ENCODE data around the gene ATP2B2.

The ATP2B2 gene

GRCh38 chr3:10350324-10350985 is 154.9 kb downstream of the ATP2B2 start:
- no peaks in the 10 kb centered on the region for H3K9me3 ChIP-seq (ENCODE audit: control insufficient read depth, low read length)
- no peaks in the 10 kb centered on the region for H3K27me3 ChIP-seq (replicated peaks; ENCODE audit: control insufficient read depth, insufficient read depth, low read length, poor library complexity, severe bottlenecking)
- H3K4me3 ChIP-seq (ENCODE audit: insufficient read depth, low read depth, low read length, poor library complexity, severe bottlenecking), result no peak overlapping the region
- no peaks in the 10 kb centered on the region for H3K36me3 ChIP-seq (ENCODE audit: control insufficient read depth, insufficient read depth, low read length)
- no peak for DNase-seq
- H3K4me1 ChIP-seq (ENCODE audit: control insufficient read depth, insufficient read depth, low read length, poor library complexity, severe bottlenecking), result no peaks in the 10 kb centered on the region
- H3K27ac ChIP-seq (ENCODE audit: insufficient read depth, low read length, poor library complexity, severe bottlenecking), result no peak overlapping the region

- Histone ChIP-seq H3K9me3 (ENCODE audit: control insufficient read depth, low read length) (no peaks in the 10 kb centered on the region), H3K27ac (ENCODE audit: insufficient read depth, low read length, poor library complexity, severe bottlenecking) (no peak overlapping the region), H3K4me3 (ENCODE audit: insufficient read depth, low read depth, low read length, poor library complexity, severe bottlenecking) (no peak overlapping the region), H3K27me3 (replicated peaks; ENCODE audit: control insufficient read depth, insufficient read depth, low read length, poor library complexity, severe bottlenecking) (no peaks in the 10 kb centered on the region), H3K36me3 (ENCODE audit: control insufficient read depth, insufficient read depth, low read length) (no peaks in the 10 kb centered on the region), H3K4me1 (ENCODE audit: control insufficient read depth, insufficient read depth, low read length, poor library complexity, severe bottlenecking) (no peaks in the 10 kb centered on the region)
- no peak for DNase-seq
Measured at GRCh38 chr3:10349801-10350200, 155.6 kb downstream of the ATP2B2 start.

- H3K9me3 ChIP-seq (ENCODE audit: control insufficient read depth, low read length), result no peaks in the 10 kb centered on the region
- H3K36me3 ChIP-seq (ENCODE audit: control insufficient read depth, insufficient read depth, low read length), result no peaks in the 10 kb centered on the region
- no peak overlapping the region for H3K4me3 ChIP-seq (ENCODE audit: insufficient read depth, low read depth, low read length, poor library complexity, severe bottlenecking)
- no peak for DNase-seq
- no peaks in the 10 kb centered on the region for H3K27me3 ChIP-seq (replicated peaks; ENCODE audit: control insufficient read depth, insufficient read depth, low read length, poor library complexity, severe bottlenecking)
- no peaks in the 10 kb centered on the region for H3K4me1 ChIP-seq (ENCODE audit: control insufficient read depth, insufficient read depth, low read length, poor library complexity, severe bottlenecking)
- H3K27ac ChIP-seq (ENCODE audit: insufficient read depth, low read length, poor library complexity, severe bottlenecking), result no peak overlapping the region
Measured at GRCh38 chr3:10348404-10348721, 157.0 kb downstream of the ATP2B2 start.

GRCh38 chr3:10347648-10348403 is 157.6 kb downstream of the ATP2B2 start:
- no peak for DNase-seq
- H3K27me3 ChIP-seq (replicated peaks; ENCODE audit: control insufficient read depth, insufficient read depth, low read length, poor library complexity, severe bottlenecking), result no peaks in the 10 kb centered on the region

GRCh38 chr3:10345911-10346310 is 159.5 kb downstream of the ATP2B2 start:
- no peaks in the 10 kb centered on the region for H3K4me1 ChIP-seq (ENCODE audit: control insufficient read depth, insufficient read depth, low read length, poor library complexity, severe bottlenecking)
- no peaks in the 10 kb centered on the region for H3K36me3 ChIP-seq (ENCODE audit: control insufficient read depth, insufficient read depth, low read length)
- H3K27me3 ChIP-seq (replicated peaks; ENCODE audit: control insufficient read depth, insufficient read depth, low read length, poor library complexity, severe bottlenecking), result no peaks in the 10 kb centered on the region
- H3K9me3 ChIP-seq (ENCODE audit: control insufficient read depth, low read length), result no peaks in the 10 kb centered on the region
- DNase-seq, result no peak
- H3K27ac ChIP-seq (ENCODE audit: insufficient read depth, low read length, poor library complexity, severe bottlenecking), result no peak overlapping the region
- no peak overlapping the region for H3K4me3 ChIP-seq (ENCODE audit: insufficient read depth, low read depth, low read length, poor library complexity, severe bottlenecking)

More at GRCh38 chr3:10347648-10348403, 157.6 kb downstream of the ATP2B2 start:
- Histone ChIP-seq H3K4me1 (ENCODE audit: control insufficient read depth, insufficient read depth, low read length, poor library complexity, severe bottlenecking) (no peaks in the 10 kb centered on the region), H3K9me3 (ENCODE audit: control insufficient read depth, low read length) (no peaks in the 10 kb centered on the region), H3K36me3 (ENCODE audit: control insufficient read depth, insufficient read depth, low read length) (no peaks in the 10 kb centered on the region), H3K4me3 (ENCODE audit: insufficient read depth, low read depth, low read length, poor library complexity, severe bottlenecking) (no peak overlapping the region), H3K27ac (ENCODE audit: insufficient read depth, low read length, poor library complexity, severe bottlenecking) (no peak overlapping the region)

- DNase-seq, result no peak
- Histone ChIP-seq H3K36me3 (ENCODE audit: control insufficient read depth, insufficient read depth, low read length) (no peaks in the 10 kb centered on the region), H3K9me3 (ENCODE audit: control insufficient read depth, low read length) (no peaks in the 10 kb centered on the region), H3K27ac (ENCODE audit: insufficient read depth, low read length, poor library complexity, severe bottlenecking) (no peak overlapping the region), H3K4me3 (ENCODE audit: insufficient read depth, low read depth, low read length, poor library complexity, severe bottlenecking) (no peak overlapping the region), H3K27me3 (replicated peaks; ENCODE audit: control insufficient read depth, insufficient read depth, low read length, poor library complexity, severe bottlenecking) (no peaks in the 10 kb centered on the region), H3K4me1 (ENCODE audit: control insufficient read depth, insufficient read depth, low read length, poor library complexity, severe bottlenecking) (no peaks in the 10 kb centered on the region)
Measured at GRCh38 chr3:10344944-10345575, 160.3 kb downstream of the ATP2B2 start.

- Histone ChIP-seq H3K27me3 (replicated peaks; ENCODE audit: control insufficient read depth, insufficient read depth, low read length, poor library complexity, severe bottlenecking) (no peaks in the 10 kb centered on the region), H3K4me3 (ENCODE audit: insufficient read depth, low read depth, low read length, poor library complexity, severe bottlenecking) (no peak overlapping the region), H3K27ac (ENCODE audit: insufficient read depth, low read length, poor library complexity, severe bottlenecking) (no peak overlapping the region), H3K36me3 (ENCODE audit: control insufficient read depth, insufficient read depth, low read length) (no peaks in the 10 kb centered on the region), H3K9me3 (ENCODE audit: control insufficient read depth, low read length) (no peaks in the 10 kb centered on the region), H3K4me1 (ENCODE audit: control insufficient read depth, insufficient read depth, low read length, poor library complexity, severe bottlenecking) (no peaks in the 10 kb centered on the region)
- peak; percentile 11 to 29 (median 15) for DNase-seq
Measured at GRCh38 chr3:10344147-10344943, 161.0 kb downstream of the ATP2B2 start.

GRCh38 chr3:10343526-10343925 is 161.9 kb downstream of the ATP2B2 start:
- no peaks in the 10 kb centered on the region for H3K4me1 ChIP-seq (ENCODE audit: control insufficient read depth, insufficient read depth, low read length, poor library complexity, severe bottlenecking)
- no peak overlapping the region for H3K4me3 ChIP-seq (ENCODE audit: insufficient read depth, low read depth, low read length, poor library complexity, severe bottlenecking)
- no peaks in the 10 kb centered on the region for H3K9me3 ChIP-seq (ENCODE audit: control insufficient read depth, low read length)
- H3K27me3 ChIP-seq (replicated peaks; ENCODE audit: control insufficient read depth, insufficient read depth, low read length, poor library complexity, severe bottlenecking), result no peaks in the 10 kb centered on the region
- H3K36me3 ChIP-seq (ENCODE audit: control insufficient read depth, insufficient read depth, low read length), result no peaks in the 10 kb centered on the region
- DNase-seq, result no peak
- H3K27ac ChIP-seq (ENCODE audit: insufficient read depth, low read length, poor library complexity, severe bottlenecking), result no peak overlapping the region

- H3K27ac ChIP-seq (ENCODE audit: insufficient read depth, low read length, poor library complexity, severe bottlenecking), result no peak overlapping the region
- H3K27me3 ChIP-seq (replicated peaks; ENCODE audit: control insufficient read depth, insufficient read depth, low read length, poor library complexity, severe bottlenecking), result no peaks in the 10 kb centered on the region
- no peak overlapping the region for H3K4me3 ChIP-seq (ENCODE audit: insufficient read depth, low read depth, low read length, poor library complexity, severe bottlenecking)
- H3K36me3 ChIP-seq (ENCODE audit: control insufficient read depth, insufficient read depth, low read length), result no peaks in the 10 kb centered on the region
- no peaks in the 10 kb centered on the region for H3K4me1 ChIP-seq (ENCODE audit: control insufficient read depth, insufficient read depth, low read length, poor library complexity, severe bottlenecking)
- no peak for DNase-seq
- no peaks in the 10 kb centered on the region for H3K9me3 ChIP-seq (ENCODE audit: control insufficient read depth, low read length)
Measured at GRCh38 chr3:10342781-10343180, 162.6 kb downstream of the ATP2B2 start.

Data from effector memory CD4-positive, alpha-beta T cell (primary cell).